GM19238 (cell line): ENCODE results near the gene RBM38.
A peak's percentile ranks its signal among the peaks of the same experiment; 100 is the strongest.

ENCODE experiments used
- DNase-seq: peaks from one replicate; pipeline ENCODE4 v3.0.0; 2011; ENCODE audit warnings: low spot score; ENCODE audit not compliant: insufficient read length

The RBM38 gene

DNA sequence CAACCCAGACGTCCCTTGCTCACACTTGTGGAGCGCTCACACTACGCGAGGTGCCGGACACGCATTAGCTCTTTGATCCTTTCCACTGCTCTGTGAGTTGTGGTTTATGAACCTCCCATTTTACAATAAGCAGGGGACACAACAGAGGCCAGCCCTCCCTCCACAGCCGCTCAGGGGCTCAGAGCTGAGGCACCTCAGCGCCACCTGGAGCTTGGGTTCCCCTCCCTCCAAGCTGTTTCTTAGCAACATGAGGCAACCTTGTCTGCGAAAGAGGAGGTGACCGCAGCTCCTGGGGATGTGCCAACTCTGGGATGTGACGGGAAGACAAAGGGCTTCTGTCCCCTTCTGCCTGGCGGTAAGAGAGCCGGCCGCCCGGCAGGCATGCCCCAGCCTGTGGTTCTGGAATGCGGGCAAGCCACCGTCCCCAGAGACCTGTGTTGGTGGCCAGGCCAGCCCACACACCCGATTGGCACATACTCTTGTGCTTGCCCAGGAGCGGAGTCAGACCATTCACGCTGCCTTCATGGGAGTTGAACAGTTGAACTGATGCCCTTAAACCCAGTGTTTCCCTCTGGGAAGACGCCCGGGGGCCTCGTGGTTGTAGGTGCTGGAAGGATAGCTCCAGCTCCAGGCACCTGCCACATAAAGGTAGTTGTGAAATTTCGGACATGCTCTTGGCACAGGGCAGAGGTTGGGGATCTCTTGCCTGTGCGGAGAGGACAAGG, 44.5 kb downstream of the RBM38 start:
- no peak for DNase-seq

DNA sequence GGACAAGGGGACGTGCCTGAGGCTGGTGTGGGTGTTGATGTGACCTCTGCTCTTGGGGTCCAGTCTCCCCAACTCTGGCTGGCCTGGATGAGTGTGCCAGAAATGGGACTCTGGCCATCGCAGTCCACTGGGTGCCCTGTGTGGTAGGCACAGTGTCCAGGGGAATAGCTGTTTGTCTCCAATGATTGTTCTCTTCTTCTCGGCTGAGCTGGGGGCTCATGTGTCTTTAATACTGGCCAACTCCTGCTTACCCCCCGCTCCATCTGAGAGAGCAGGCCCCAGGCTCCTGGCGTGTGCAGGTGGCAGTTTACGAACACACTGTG, 45.0 kb downstream of the RBM38 start:
- DNase-seq: no peak

DNA sequence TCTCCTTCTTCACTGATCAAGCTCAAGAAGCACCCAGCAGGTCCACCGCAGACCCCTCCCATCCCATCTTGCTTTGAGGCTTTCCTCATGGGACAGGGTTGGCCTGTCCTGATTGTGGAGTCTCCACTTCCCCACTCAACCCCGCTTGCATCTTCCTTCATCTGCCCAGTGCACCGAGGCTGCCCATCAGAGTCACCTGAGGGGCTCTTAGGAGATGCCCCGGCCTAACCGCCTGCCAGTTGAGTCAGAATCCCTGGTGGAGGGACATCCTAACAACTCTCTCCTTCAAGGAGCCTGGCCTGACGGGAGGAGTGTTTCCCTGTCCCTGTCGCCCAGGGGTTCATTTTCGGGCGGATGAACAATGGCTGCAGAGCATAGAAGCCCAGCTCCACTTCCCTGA, 46.1 kb downstream of the RBM38 start:
- DNase-seq: no peak

DNA sequence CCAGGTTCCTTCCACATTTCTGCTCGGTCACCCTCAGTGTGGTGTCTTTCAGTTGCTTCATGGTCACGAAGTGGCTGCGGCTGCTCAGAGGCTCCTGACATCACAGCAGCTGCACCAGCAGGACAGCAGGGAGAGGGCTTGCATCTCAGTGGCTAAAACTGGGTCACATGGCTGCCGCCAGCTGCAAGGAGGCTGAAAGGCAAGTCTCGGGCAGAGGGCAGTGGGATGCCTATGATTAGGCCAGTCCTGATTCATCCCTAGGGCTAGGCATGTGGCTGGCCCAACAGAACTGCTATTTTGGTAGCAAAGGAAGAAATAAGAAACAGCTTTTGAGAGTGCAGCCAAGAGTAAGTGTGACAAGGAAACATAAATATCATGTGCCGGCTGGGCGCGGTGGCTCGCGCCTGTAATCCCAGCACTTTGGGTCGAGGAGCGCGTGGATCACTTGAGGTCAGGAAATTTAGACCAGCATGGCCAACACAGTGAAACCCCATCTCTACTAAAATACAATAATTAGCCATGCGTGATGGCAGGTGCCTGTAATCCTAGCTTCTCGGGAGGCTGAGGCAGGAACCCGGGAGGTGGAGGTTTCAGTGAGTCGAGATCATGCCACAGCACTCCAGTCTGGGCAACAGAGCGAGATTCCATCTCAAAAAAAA, 46.6 kb downstream of the RBM38 start:
- DNase-seq: no peak

DNA sequence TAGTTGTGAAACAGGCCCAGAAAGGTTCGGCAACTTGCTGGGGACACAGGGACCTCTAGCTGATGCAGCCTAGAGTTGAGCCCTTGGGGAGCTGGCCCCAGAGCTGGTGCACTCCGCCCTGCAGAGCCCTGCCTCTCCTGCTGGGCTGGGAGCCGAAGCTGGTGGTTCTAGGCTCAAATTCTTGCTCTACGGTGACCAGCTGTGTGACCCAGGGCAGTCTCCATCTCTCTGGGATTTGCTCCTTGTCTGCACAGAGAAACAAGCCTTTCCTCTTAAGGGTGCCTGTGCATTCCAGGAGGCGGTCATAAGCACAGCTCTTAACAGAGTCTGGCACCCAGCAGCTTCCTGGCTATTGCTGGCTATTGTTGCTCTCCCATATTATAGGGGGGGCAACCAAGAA, 47.4 kb downstream of the RBM38 start:
- DNase-seq: no peak

DNA sequence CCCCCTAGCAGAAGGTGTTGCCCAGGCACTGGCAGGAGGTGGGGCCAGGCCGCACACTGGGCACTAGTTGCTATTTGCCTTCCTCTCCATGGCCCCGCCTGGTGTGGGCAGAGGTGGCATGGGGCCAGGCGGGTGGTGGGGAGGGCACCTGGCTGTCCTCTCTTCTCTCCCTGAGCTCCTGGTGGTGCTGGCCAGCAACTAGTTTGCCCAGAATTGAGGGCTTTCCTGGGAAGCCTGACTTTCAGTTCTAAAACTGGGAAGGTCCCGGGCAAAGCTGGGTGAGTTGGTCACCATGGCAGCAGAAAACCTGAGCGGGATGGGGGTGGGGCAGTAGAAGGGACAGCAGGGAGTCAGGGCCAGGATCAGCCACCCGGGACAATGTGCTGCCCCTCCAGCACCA, 48.2 kb downstream of the RBM38 start:
- DNase-seq: no peak

DNA sequence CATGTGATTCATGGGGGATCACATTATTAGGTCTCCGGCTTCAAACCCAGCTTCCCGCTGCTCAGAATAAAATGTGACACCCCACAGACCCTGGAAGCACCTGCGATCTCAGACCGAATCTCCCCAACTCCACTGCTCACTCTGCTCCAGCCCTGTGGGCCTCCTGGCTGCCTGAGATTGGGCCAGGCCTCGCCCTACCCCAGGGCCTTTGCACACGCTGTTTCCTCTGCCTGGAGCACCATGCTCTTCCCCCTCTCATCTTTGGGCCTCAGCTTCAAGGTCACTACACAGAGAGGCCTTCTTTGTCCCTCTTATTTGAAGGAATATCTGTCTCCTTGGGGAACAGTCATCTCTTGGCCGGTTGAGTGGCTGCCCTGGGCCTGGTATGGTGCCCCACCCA, 48.8 kb downstream of the RBM38 start:
- DNase-seq: no peak

DNA sequence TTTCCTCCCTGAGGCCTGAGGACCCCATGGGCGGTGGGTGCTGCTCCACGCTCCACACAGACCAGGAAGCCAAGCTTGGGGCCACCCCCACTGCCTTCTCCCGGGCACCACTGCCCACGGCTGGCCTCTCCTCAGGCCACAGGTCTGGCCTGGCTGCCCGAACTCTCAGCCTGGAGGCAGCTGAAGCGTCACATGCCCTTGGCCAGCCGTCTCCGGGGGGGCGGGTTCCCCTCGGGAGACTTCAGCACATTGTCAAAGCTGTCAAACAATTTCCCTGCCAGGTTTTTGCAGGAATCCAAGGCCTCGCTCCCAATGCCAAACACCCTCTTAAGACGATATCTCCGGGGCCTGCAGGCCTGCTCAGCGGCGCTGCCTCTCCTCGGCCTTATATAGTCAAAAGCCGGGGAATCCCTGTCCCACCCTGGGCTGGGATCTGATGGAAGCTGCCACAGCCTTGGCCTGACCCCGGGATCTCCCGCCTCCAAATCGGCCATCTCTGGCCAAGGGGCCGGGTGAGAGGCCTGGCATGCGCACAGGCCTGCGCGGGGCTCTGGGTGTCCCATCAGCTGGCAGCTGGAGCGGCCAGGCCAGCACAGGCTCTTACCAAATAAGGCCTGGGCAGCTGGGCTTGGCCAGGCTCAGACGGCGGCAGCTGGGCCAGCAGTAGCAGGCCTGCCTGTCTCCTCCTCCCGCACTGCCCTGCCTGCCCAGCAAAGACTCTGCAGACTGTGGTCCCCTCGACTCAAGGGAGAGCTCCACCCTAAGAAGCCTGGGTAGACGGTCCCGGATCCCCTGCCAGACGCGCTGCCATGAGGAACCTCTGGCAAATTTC, 49.7 kb downstream of the RBM38 start:
- no peak for DNase-seq

DNA sequence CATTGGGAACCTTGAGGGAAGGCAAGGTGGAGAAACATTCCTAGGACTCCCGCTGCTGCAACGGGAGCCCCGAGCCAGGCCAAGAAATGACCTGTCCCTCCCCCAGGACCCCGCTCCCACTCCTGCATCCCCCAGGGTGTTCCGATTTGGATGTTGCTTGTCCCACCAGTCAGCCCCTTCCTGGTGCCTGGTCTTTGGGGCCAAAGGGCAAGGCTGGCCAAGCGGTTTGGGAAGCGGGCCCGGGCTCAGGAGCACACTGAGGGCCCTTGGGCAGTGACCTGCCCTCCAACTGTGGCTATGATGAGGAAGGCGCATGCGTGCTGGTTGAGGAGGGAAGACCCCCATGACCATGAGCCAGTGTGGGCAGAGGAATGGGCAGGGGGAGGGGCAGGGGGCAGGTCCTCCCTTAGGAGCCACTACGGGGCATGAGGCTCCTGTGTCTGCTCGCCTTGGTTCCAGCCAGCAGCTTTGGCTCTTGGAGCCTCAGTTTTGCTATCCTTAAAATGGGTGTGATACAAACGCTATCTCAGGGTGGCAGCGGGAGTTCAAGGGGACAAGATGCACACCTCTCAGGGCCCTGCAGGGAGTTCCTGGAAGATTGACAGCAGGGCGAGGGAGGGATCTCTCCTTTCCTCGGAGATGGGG, 50.4 kb downstream of the RBM38 start:
- DNase-seq: no peak

DNA sequence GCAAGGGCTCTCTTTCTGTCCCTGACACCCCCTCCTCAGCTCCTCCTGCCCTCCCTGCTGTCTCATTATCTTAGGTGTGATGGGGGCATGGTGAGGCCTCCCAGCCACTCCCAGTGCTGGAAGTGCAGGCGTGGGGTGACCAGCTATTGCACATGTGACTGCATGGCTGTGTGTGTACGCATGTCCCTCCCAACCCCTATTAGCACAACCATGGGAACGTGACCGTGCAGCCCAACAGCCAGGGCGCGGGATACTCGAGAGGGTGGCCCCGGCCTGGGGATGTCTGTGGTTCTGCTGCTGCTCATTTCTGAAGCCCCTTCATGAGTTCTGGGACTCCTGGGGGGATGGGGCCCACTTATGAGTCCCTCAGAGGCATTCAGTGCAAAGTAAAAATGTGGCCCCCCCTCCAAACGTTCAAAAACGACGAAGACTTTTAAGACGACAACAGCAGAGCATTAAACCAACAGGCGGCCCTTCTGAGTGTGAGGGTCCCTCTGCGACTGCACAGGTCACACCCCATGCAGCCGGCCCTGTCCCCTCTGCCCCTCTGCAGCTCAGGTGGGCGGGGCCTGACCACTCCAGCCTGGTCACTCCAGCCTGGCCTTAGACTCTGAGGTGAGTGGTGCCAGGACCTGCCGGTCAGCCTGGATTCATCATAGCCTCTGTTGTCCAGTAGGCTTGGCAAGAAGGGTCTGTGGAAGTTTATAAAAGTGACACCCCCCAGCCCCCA, 51.1 kb downstream of the RBM38 start:
- DNase-seq: no peak

DNA sequence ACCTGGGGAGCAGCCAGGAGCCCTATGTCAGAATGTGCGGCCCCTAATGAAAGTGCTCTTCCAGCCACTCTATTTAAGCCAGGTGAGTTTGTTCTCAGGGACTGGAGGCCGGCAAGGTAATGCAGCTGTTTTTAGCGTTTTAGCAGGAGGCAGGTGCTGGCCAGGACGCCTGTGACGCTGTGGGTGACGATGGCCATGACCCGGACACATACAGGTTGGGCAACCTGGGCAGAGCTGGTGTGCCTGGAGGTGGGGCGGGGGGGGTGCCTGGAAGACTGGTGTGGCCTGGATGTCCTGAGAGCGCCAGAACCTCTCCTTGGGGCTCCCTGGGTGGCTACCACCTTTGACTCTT, 51.7 kb downstream of the RBM38 start:
- no peak for DNase-seq

DNA sequence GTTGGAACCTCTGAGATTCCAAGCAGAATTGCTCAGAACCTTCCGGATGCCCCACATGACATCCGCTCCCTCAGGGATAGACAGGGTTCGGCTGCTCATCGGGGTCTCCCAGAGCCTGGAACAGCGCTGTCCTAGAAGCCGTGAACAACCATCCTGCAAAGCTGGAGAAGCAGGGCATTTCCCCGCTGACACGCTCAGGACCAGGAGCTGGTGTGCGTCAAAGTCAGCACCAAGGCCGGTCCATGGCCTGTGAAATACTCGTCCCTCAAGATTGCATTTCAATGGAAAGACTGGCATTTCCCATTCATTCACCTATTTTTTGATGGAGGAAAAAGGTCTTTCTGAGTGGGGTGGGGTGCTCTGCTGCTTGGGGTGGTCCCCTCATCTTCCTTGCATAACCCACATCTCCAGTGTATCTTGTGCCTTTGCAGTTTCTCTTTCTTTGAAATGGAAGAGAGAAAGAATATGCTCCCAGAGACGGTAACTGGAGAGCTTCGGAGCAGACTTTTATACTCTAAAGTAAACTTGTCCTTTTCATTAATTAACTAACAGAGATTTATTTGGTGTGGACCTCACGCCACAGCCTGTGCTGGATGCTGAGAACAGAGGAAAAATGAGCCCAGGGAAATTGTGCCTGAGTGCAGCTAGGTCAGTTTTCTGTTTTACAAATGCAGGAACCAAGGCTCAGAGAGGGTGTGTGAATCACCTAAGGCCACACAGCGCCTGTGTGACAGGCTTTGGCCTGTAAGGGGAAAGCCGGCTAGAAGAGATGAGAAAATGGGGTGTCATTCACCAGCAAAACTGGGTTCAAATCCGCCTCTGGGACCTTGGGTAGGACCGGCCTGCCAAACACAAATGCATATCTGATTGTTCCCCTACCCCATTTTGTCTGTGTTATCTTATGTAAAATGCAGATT, 52.4 kb downstream of the RBM38 start:
- no peak for DNase-seq

DNA sequence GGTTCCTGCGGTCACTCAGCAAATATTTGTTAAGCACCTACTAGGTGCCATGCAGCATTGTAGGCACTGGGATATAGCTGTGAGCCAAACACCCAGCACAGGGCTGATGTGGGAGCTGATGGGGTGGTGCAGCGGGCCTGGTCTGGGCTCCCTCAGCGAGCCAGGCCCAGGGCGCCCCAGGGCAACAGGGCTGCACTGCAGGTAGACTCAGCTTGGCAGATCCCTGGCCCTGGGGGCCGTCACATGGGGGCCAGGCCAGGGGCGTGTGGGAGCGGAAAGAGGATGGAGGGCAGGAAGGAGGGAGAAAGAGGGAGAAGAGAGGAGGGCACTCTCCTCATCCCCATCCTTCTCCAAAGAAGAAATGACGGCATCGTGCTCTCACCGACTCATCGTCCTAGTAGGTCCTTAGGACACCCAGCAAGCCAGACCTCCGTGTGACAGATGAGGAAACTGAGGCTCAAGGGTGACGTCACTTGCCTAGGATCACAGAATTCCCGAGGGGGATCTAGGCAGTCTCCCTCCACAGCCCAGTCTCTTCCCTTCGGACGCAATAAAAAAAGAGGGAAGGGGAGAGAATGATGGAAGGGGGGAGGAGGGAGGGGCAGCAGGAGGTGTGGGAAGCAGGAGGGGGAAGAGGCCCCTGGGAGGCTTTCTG, 53.3 kb downstream of the RBM38 start:
- no peak for DNase-seq

DNA sequence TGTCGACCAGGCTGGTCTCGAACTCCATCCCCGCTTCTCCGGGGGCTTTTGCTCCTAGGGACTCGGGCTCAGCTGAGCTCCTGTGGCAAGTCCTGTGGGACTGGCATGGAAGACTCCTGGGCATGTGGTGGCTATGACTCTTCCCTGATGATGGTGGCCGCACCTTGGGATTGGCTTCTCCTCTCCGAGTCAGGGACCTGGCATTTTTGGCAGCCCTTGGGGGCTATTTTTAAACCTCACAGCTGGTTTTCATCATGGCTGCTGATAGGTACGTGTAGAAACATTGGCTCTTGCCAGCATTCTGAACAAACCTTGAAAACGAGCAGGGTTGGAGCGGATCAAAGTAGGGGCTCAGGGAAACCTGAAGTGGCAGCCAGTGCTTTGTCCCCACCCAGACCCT, 54.1 kb downstream of the RBM38 start:
- no peak for DNase-seq

DNA sequence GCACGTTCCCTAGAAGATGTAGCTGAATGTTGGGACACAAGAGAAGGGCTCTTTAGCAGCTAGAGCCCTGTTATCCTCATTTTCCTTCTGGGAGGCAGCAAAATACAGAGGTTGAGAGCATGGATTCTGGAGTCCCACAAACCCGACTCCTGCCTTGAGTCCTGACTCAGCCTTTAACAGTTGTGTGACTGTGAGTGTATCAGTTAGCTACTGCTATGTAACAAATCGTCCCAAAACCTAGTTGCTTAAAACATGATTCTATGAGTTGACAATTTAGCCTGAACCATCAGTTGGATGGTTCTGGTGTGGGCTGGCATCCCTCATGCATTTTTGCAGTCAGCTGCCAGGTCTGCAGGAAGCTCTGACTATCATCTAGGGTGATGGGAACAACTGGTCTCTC, 54.6 kb downstream of the RBM38 start:
- DNase-seq: no peak

DNA sequence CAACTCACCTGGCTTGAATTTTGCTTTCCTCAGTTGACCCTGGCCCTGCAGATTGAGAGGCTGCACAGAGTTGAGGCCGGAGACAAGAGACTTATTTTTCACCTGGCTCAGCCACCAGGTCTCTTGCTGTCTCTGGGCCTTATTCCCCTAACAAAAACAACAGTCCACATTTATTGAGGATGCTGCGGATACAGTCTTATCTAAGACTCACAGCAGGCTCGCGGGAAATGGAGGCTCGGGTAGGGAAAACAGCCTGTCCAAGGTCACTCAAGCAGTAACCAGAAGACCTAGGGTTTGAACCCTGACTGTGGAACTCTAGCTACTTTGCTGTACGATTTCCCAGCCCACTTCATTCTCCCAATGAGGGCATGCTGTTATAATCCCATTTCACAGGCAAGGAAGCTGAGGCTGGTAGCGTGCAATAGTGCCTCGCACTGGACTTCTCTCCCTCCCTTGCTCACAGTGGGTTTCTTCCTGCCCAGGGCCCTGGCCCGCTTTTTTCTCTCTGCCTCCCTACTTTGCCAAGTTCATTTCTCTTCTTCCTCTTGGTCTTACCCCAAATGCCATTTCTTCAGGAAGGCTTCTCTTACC, 57.7 kb downstream of the RBM38 start:
- DNase-seq: no peak

DNA sequence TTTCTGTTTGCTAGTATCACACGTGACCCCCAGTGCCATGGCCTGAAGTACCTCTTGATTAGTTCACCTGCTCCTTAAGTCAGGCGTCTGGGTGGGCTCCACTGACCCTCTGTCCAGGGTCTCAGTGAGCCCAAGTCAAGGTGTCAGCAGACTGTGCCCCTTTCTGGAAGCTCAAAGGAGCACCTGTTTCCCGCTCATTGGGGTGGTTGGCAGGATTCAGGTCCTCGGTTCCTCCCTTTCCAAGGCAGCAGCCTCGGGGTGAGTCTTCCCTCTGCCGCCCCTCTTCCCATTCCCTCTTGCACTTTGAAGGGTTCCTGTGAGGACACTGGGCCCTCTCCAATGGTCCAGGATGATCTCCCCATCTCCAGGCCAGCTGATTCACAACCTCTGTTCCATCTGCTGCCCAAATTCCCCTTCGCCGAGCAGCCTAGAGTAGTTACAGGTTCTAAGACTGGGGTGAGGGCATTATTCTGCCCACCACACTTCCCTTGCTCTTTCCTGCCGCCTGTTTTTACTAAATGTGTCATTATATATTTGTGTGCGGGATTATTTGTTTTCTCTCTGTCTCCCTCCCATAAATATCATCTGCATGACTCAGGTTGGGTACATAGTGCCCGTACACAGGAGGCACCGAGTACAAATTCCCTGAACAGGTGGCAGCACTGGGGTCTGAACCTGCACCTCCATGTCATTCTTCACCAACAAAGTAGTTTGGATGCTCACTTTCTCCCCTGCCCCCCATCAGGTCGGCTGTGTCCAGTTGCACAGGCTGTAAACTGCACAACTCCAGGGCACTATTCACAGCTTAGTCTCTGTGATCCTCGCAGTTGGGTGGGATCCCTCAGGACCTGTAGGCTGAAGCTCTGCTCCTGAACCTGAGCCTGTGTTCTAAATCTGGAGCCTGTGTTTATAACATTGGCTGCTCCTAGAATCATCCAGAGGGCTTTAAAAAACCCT, 58.5 kb downstream of the RBM38 start:
- DNase-seq: no peak

DNA sequence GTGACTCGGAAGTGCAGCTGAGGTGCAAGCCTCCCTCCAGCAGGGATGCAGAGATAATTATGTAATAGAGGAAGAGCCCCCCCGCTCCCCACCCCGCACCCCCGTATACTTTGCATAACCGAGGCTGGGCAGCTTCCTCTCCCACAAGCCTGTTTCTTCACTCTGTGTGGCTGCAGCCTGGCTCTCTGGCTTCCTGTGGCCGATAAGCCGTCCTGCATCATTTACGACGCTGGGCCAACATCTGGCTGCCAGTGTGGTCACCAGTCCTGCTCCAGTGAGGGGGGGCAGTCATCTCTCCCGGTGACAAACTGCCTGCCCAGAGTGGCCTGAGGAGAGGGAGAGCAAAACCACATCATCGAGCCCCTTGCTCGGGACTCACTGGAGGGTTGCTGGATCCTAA, 59.2 kb downstream of the RBM38 start:
- peak; percentile 79 for DNase-seq
